Ovary (tissue), 9 donors: ENCODE measurements around the gene CAPN5. TPM values are rescaled to one million over a fixed set of nuclear protein-coding genes. Genes with fewer than 3 reads are reported as not detected.

Source experiments
- DNase-seq, 5 donors: peaks; one replicate each; pipeline ENCODE4 v3.0.0-alpha.2; 2019 to 2020
- H3K27ac ChIP-seq, 2 donors: fragments of 200-600 bp; one replicate each; pipeline versions ENCODE4 v1.5.1 to v1.8.0; 2019 to 2022
- H3K27me3 ChIP-seq: fragments of 200-600 bp; one replicate; pipeline ENCODE4 v1.8.0; 2022
- H3K36me3 ChIP-seq: fragments of 200-600 bp; sonication (generic); one replicate; pipeline ENCODE4 v1.5.1; 2019
- H3K4me1 ChIP-seq: one replicate; pipeline ENCODE4 v1.8.1; 2013; ENCODE audit warnings: mild to moderate bottlenecking, moderate library complexity; ENCODE audit not compliant: insufficient read depth
- H3K4me3 ChIP-seq: fragments of 200-600 bp; sonication (generic); one replicate; pipeline ENCODE4 v1.5.1; 2017
- H3K9me3 ChIP-seq, 2 donors: fragments of 200-600 bp in 1 of 2; sonication (generic) in 1 of 2; one replicate each; pipeline versions ENCODE4 v1.5.1 to v1.8.1; 2013 to 2019; ENCODE audit warnings: mild to moderate bottlenecking in 1 of 2, moderate library complexity in 1 of 2
- CTCF ChIP-seq, 3 donors: fragments of 450-650 bp in 2 of 3; fragments of 200-600 bp in 1 of 3; IDR thresholded peaks; one replicate each; pipeline versions ENCODE4 v1.5.1 to v1.8.0; 2016 to 2022; ENCODE audit warnings: antibody characterized with exemption in 3 of 3, mild to moderate bottlenecking in 1 of 3
- EP300 ChIP-seq: sonication (generic); formaldehyde crosslinking; IDR thresholded peaks from one replicate; pipeline ENCODE4 v1.6.1; 2017; ENCODE audit warnings: antibody characterized with exemption
- POLR2A ChIP-seq: fragments of 450-650 bp; IDR thresholded peaks from one replicate; pipeline ENCODE4 v1.6.1; 2017; ENCODE audit warnings: antibody characterized with exemption, mild to moderate bottlenecking, moderate library complexity
- WGBS, 3 donors: extraction: QIAGEN DNeasy Blood & Tissue Kit in 1 of 3; methylation state at CpG; one replicate each; pipeline versions ENCODE4 v1.1.5 to v1.1.7; 2013 to 2017; 5-methylcytosine and 5-hydroxymethylcytosine counted together
- intact Hi-C, 4 donors: fragments of 100-400 bp; cut with DNase I; formaldehyde crosslinking; loops; one replicate each; pipeline versions ENCODE4 v1.11.0 to v1.15.1; 2022 to 2023
- polyA plus RNA-seq, 2 donors: library from polyadenylated mRNA; stranded (reverse); fragments of 200-250 nt in 1 of 2; fragments of 350-450 nt in 1 of 2; fragmentation: Illumina TruSeq in 1 of 2; extraction: RNeasy Lipid Tissue Mini Kit (QIAGEN cat#74804) in 1 of 2; gene quantifications; one replicate each; pipeline ENCODE4 v1.2.3, GENCODE V29; 2013 to 2014
- total RNA-seq, 7 donors: library from RNA; depleted of rRNA in 2 of 7; stranded (reverse); fragments of >200 nt in 2 of 7; fragmentation: NEBNext Ultra II Directional in 3 of 7; extraction: Animal tissue kit (Norgen Biotek cat#: 25700) in 3 of 7; gene quantifications; one replicate each; pipeline versions ENCODE4 v1.1.0 to v1.2.4, GENCODE V29; 2016 to 2023
- donor health status: DM: no; HTN: no; CAD: no; lungs with moderate emphysema.
- donor health status: DM: no; HTN: no; CAD: no.
- donor health status: Bipolar disorder and iron deficiency.
- donor health status: DM: yes; HTN: yes; CAD: no.
- donor health status: DM: no; HTN: no; CAD: no.
- donor health status: DM: yes; HTN: yes; CAD: no.

The CAPN5 gene
- total and polyA plus RNA-seq, 9 donors, result 3.0 to 82.2 (median 21.3) TPM

GRCh38 chr11:77093987-77094840 is 27.4 kb downstream of the CAPN5 start:
- Histone ChIP-seq H3K36me3 (no peaks in the 10 kb centered on the region), H3K27ac (no peak overlapping the region), H3K4me1 (no peaks in the 10 kb centered on the region), H3K9me3 (no peaks in the 10 kb centered on the region), H3K4me3 (no peak overlapping the region), H3K27me3 (no peaks in the 10 kb centered on the region)
- TF ChIP-seq EP300, result no peak
- TF ChIP-seq CTCF (IDR thresholded peaks at IDR 0.05), result no peak
- no peak for TF ChIP-seq POLR2A
- intact Hi-C loops, result loop anchor here in 1 of 4 donors (5.0 kb wide), 1 partner anchor 47 kb away; no protein-coding TSS in a partner anchor
- peak in 2 of 5 donors; percentile 19 to 31 for DNase-seq
- 85 to 90% (median 85%) methylated on average over 6 of the region's 6 CpGs for whole genome bisulfite sequencing, 3 donors

- H3K27me3 ChIP-seq, result no peaks in the 10 kb centered on the region
- no peaks in the 10 kb centered on the region for H3K36me3 ChIP-seq
- DNase-seq, result peak in 2 of 5 donors; percentile 15 to 22
- 83 to 99% (median 96%) methylated on average over 7 of the region's 7 CpGs for WGBS, 3 donors
- intact Hi-C loops, result loop anchor here in 1 of 4 donors (5.0 kb wide), 1 partner anchor 48 kb away; no protein-coding TSS in a partner anchor
- H3K27ac ChIP-seq, result no peak overlapping the region
- H3K4me1 ChIP-seq, result no peaks in the 10 kb centered on the region
- no peak overlapping the region for H3K4me3 ChIP-seq
- no peaks in the 10 kb centered on the region for H3K9me3 ChIP-seq
- TF ChIP-seq POLR2A (no peak), EP300 (no peak), CTCF (IDR thresholded peaks at IDR 0.05) (no peak)
Observed at GRCh38 chr11:77094841-77095365, 28.1 kb downstream of the CAPN5 start.

GRCh38 chr11:77095551-77096490 is 29.1 kb downstream of the CAPN5 start:
- peak in 2 of 5 donors; percentile 17 to 31 for DNase-seq
- intact Hi-C loops, result no loop called here
- no peaks in the 10 kb centered on the region for H3K4me1 ChIP-seq

More at GRCh38 chr11:77095551-77096490, 29.1 kb downstream of the CAPN5 start:
- WGBS, 3 donors, result 80 to 81% (median 81%) methylated on average over 21 of the region's 21 CpGs
- no peak for TF ChIP-seq EP300
- no peak for TF ChIP-seq CTCF (IDR thresholded peaks at IDR 0.05)
- TF ChIP-seq POLR2A, result no peak
- H3K27ac ChIP-seq, result no peak overlapping the region
- no peaks in the 10 kb centered on the region for H3K9me3 ChIP-seq
- H3K4me3 ChIP-seq, result no peak overlapping the region
- no peaks in the 10 kb centered on the region for H3K36me3 ChIP-seq
- no peaks in the 10 kb centered on the region for H3K27me3 ChIP-seq
